ENCODE results near the gene ANKRD63. TPM values are rescaled to one million over a fixed set of nuclear protein-coding genes. Genes with fewer than 3 reads are reported as not detected.
A peak's percentile ranks its signal among the peaks of the same experiment; 100 is the strongest.

Gene ANKRD63
- total and polyA plus RNA-seq, 4 donors, result 0.14 to 0.30 (median 0.28) TPM; not detected in 1

- peaks cover 45% of the 10 kb centered on the region for H3K4me1 ChIP-seq (ENCODE audit: control insufficient read depth, insufficient read depth, low read length)
- no peak overlapping the region for H3K4me3 ChIP-seq (ENCODE audit: low read depth, low read length)
- H3K27ac ChIP-seq (ENCODE audit: low read depth, low read length), result no peak overlapping the region
- no peaks in the 10 kb centered on the region for H3K9me3 ChIP-seq (ENCODE audit: control insufficient read depth, insufficient read depth, low read length)
- DNase-seq (ENCODE audit: low read depth in 4 of 6, low spot score in 6 of 6), result no peak
- no CpG with 5 or more reads among the region's 2 CpGs for WGBS (ENCODE audit: insufficient coverage)
- no peaks in the 10 kb centered on the region for H3K27me3 ChIP-seq (ENCODE audit: control insufficient read depth, insufficient read depth, low read length)
- H3K36me3 ChIP-seq (ENCODE audit: control insufficient read depth, insufficient read depth, low read length), result no peaks in the 10 kb centered on the region
Observed at GRCh38 chr15:40325700-40326099, 42.8 kb upstream of the ANKRD63 start.

- Histone ChIP-seq H3K4me3 (ENCODE audit: low read depth, low read length) (peak overlapping the region; percentile 50), H3K9me3 (ENCODE audit: control insufficient read depth, insufficient read depth, low read length) (no peaks in the 10 kb centered on the region), H3K36me3 (ENCODE audit: control insufficient read depth, insufficient read depth, low read length) (no peaks in the 10 kb centered on the region), H3K4me1 (ENCODE audit: control insufficient read depth, insufficient read depth, low read length) (peaks cover 42% of the 10 kb centered on the region), H3K27ac (ENCODE audit: low read depth, low read length) (no peak overlapping the region), H3K27me3 (ENCODE audit: control insufficient read depth, insufficient read depth, low read length) (no peaks in the 10 kb centered on the region)
- no CpG with 5 or more reads among the region's 2 CpGs for WGBS (ENCODE audit: insufficient coverage)
- peak in 1 of 6 donors; percentile 59 for DNase-seq (ENCODE audit: low read depth in 4 of 6, low spot score in 6 of 6)
Observed at GRCh38 chr15:40325188-40325587, 42.3 kb upstream of the ANKRD63 start.

- WGBS (ENCODE audit: insufficient coverage), result under 1% methylated on average over 96 of the region's 101 CpGs
- peak in 2 of 6 donors; percentile 50 to 53 for DNase-seq (ENCODE audit: low read depth in 4 of 6, low spot score in 6 of 6)
- peak overlapping the region; percentile 50 for H3K4me3 ChIP-seq (ENCODE audit: low read depth, low read length)
- peaks cover 37% of the 10 kb centered on the region for H3K4me1 ChIP-seq (ENCODE audit: control insufficient read depth, insufficient read depth, low read length)
- no peak overlapping the region for H3K27ac ChIP-seq (ENCODE audit: low read depth, low read length)
- no peaks in the 10 kb centered on the region for H3K36me3 ChIP-seq (ENCODE audit: control insufficient read depth, insufficient read depth, low read length)
- H3K27me3 ChIP-seq (ENCODE audit: control insufficient read depth, insufficient read depth, low read length), result no peaks in the 10 kb centered on the region
- H3K9me3 ChIP-seq (ENCODE audit: control insufficient read depth, insufficient read depth, low read length), result no peaks in the 10 kb centered on the region
Observed at GRCh38 chr15:40323953-40324937, 41.4 kb upstream of the ANKRD63 start.

- DNase-seq (ENCODE audit: low read depth in 4 of 6, low spot score in 6 of 6), result peak; percentile 76 to 98 (median 90)
- Histone ChIP-seq H3K4me3 (ENCODE audit: low read depth, low read length) (peak within 1 kb of the TSS; percentile 53), H3K27me3 (ENCODE audit: control insufficient read depth, insufficient read depth, low read length) (no peaks in the 10 kb centered on the region), H3K9me3 (ENCODE audit: control insufficient read depth, insufficient read depth, low read length) (no peaks in the 10 kb centered on the region), H3K36me3 (ENCODE audit: control insufficient read depth, insufficient read depth, low read length) (no peaks in the 10 kb centered on the region), H3K4me1 (ENCODE audit: control insufficient read depth, insufficient read depth, low read length) (peaks cover 37% of the 10 kb centered on the region), H3K27ac (ENCODE audit: low read depth, low read length) (peak within 1 kb of the TSS; percentile 71)
- 0% methylated on average over 103 of the region's 103 CpGs for WGBS (ENCODE audit: insufficient coverage)
Observed at GRCh38 chr15:40323239-40323952, 40.5 kb upstream of the ANKRD63 start, which contains the start of gene INAFM2. TSS of gene INAFM2 (plus strand) at chr15:40323692. CDS start at chr15:40324056, 364 bp downstream.

GRCh38 chr15:40322531-40323238 is 39.8 kb upstream of the ANKRD63 start:
- no peaks in the 10 kb centered on the region for H3K36me3 ChIP-seq (ENCODE audit: control insufficient read depth, insufficient read depth, low read length)
- H3K27ac ChIP-seq (ENCODE audit: low read depth, low read length), result peak overlapping the region; percentile 71
- DNase-seq (ENCODE audit: low read depth in 4 of 6, low spot score in 6 of 6), result peak in 2 of 6 donors; percentile 45 to 60
- H3K4me1 ChIP-seq (ENCODE audit: control insufficient read depth, insufficient read depth, low read length), result peaks cover 37% of the 10 kb centered on the region
- WGBS (ENCODE audit: insufficient coverage), result 12% methylated on average over 26 of the region's 26 CpGs
- no peaks in the 10 kb centered on the region for H3K27me3 ChIP-seq (ENCODE audit: control insufficient read depth, insufficient read depth, low read length)
- peak overlapping the region; percentile 53 for H3K4me3 ChIP-seq (ENCODE audit: low read depth, low read length)
- H3K9me3 ChIP-seq (ENCODE audit: control insufficient read depth, insufficient read depth, low read length), result no peaks in the 10 kb centered on the region

- no CpG with 5 or more reads among the region's 2 CpGs for WGBS (ENCODE audit: insufficient coverage)
- peaks cover 28% of the 10 kb centered on the region for H3K4me1 ChIP-seq (ENCODE audit: control insufficient read depth, insufficient read depth, low read length)
- H3K36me3 ChIP-seq (ENCODE audit: control insufficient read depth, insufficient read depth, low read length), result no peaks in the 10 kb centered on the region
- H3K4me3 ChIP-seq (ENCODE audit: low read depth, low read length), result no peak overlapping the region
- DNase-seq (ENCODE audit: low read depth in 4 of 6, low spot score in 6 of 6), result peak in 2 of 6 donors; percentile 82 to 89
- no peak overlapping the region for H3K27ac ChIP-seq (ENCODE audit: low read depth, low read length)
- H3K27me3 ChIP-seq (ENCODE audit: control insufficient read depth, insufficient read depth, low read length), result no peaks in the 10 kb centered on the region
- no peaks in the 10 kb centered on the region for H3K9me3 ChIP-seq (ENCODE audit: control insufficient read depth, insufficient read depth, low read length)
Observed at GRCh38 chr15:40320931-40321371, 38.1 kb upstream of the ANKRD63 start.

GRCh38 chr15:40320409-40320808 is 37.5 kb upstream of the ANKRD63 start:
- H3K36me3 ChIP-seq (ENCODE audit: control insufficient read depth, insufficient read depth, low read length), result no peaks in the 10 kb centered on the region
- H3K27me3 ChIP-seq (ENCODE audit: control insufficient read depth, insufficient read depth, low read length), result no peaks in the 10 kb centered on the region
- DNase-seq (ENCODE audit: low read depth in 4 of 6, low spot score in 6 of 6), result no peak
- no peaks in the 10 kb centered on the region for H3K9me3 ChIP-seq (ENCODE audit: control insufficient read depth, insufficient read depth, low read length)
- no peak overlapping the region for H3K27ac ChIP-seq (ENCODE audit: low read depth, low read length)
- peaks cover 27% of the 10 kb centered on the region for H3K4me1 ChIP-seq (ENCODE audit: control insufficient read depth, insufficient read depth, low read length)
- H3K4me3 ChIP-seq (ENCODE audit: low read depth, low read length), result no peak overlapping the region
- 86% methylated on average over 1 of the region's 1 CpG for WGBS (ENCODE audit: insufficient coverage)

- DNase-seq (ENCODE audit: low read depth in 4 of 6, low spot score in 6 of 6), result no peak
- 63% methylated on average over 2 of the region's 4 CpGs for WGBS (ENCODE audit: insufficient coverage)
- Histone ChIP-seq H3K4me3 (ENCODE audit: low read depth, low read length) (no peak overlapping the region), H3K27ac (ENCODE audit: low read depth, low read length) (no peak overlapping the region), H3K4me1 (ENCODE audit: control insufficient read depth, insufficient read depth, low read length) (peaks cover 9% of the 10 kb centered on the region), H3K9me3 (ENCODE audit: control insufficient read depth, insufficient read depth, low read length) (no peaks in the 10 kb centered on the region), H3K36me3 (ENCODE audit: control insufficient read depth, insufficient read depth, low read length) (no peaks in the 10 kb centered on the region), H3K27me3 (ENCODE audit: control insufficient read depth, insufficient read depth, low read length) (no peaks in the 10 kb centered on the region)
Observed at GRCh38 chr15:40317580-40317979, 34.7 kb upstream of the ANKRD63 start.

- peaks cover 3% of the 10 kb centered on the region for H3K4me1 ChIP-seq (ENCODE audit: control insufficient read depth, insufficient read depth, low read length)
- H3K27me3 ChIP-seq (ENCODE audit: control insufficient read depth, insufficient read depth, low read length), result no peaks in the 10 kb centered on the region
- 83% methylated on average over 1 of the region's 3 CpGs for WGBS (ENCODE audit: insufficient coverage)
- H3K36me3 ChIP-seq (ENCODE audit: control insufficient read depth, insufficient read depth, low read length), result no peaks in the 10 kb centered on the region
- H3K9me3 ChIP-seq (ENCODE audit: control insufficient read depth, insufficient read depth, low read length), result no peaks in the 10 kb centered on the region
- peak in 1 of 6 donors; percentile 74 for DNase-seq (ENCODE audit: low read depth in 4 of 6, low spot score in 6 of 6)
- no peak overlapping the region for H3K27ac ChIP-seq (ENCODE audit: low read depth, low read length)
- H3K4me3 ChIP-seq (ENCODE audit: low read depth, low read length), result no peak overlapping the region
Observed at GRCh38 chr15:40316931-40317330, 34.1 kb upstream of the ANKRD63 start.
